Right lobe of liver (tissue), 4 donors: ENCODE measurements around the gene SOX8.

Source experiments
- POLR2A ChIP-seq: fragments of 450-650 bp; IDR thresholded peaks from one replicate; pipeline ENCODE4 v1.6.1; 2017; ENCODE audit warnings: antibody characterized with exemption, mild to moderate bottlenecking
- TF ChIP-seq, protein P1 (sequence below), 4 donors: fragments of 200-600 bp in 3 of 4; fragments of 450-650 bp in 1 of 4; IDR thresholded peaks; one replicate each; pipeline versions ENCODE4 v1.5.1 to v1.8.0; 2016 to 2022; ENCODE audit warnings: antibody characterized with exemption in 4 of 4, mild to moderate bottlenecking in 2 of 4
- donor health status: DM: no; HTN: no; CAD: no.
- donor health status: DM: no; HTN: no; CAD: no.
- donor health status: DM: no; HTN: yes; CAD: no.

DNA sequence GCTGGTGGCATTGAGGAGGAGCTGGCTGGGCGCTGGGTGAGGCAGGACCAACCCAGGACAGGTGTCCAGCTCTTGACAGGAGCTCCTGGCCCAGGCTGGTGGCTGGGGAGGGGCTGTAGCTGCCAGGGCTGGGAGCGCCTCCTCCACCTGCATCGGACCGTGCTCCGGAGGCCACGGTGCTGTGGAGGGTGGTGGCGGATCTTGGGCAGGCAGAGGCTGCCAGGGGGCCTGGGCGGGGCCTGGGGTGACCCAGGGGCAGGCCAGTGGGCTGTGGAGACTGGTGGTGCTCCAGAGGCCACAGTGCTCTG lies 32.0 kb downstream of the SOX8 start:
- TF ChIP-seq, protein P1, sequence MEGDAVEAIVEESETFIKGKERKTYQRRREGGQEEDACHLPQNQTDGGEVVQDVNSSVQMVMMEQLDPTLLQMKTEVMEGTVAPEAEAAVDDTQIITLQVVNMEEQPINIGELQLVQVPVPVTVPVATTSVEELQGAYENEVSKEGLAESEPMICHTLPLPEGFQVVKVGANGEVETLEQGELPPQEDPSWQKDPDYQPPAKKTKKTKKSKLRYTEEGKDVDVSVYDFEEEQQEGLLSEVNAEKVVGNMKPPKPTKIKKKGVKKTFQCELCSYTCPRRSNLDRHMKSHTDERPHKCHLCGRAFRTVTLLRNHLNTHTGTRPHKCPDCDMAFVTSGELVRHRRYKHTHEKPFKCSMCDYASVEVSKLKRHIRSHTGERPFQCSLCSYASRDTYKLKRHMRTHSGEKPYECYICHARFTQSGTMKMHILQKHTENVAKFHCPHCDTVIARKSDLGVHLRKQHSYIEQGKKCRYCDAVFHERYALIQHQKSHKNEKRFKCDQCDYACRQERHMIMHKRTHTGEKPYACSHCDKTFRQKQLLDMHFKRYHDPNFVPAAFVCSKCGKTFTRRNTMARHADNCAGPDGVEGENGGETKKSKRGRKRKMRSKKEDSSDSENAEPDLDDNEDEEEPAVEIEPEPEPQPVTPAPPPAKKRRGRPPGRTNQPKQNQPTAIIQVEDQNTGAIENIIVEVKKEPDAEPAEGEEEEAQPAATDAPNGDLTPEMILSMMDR (IDR thresholded peaks at IDR 0.05) = no peak
- no peak for TF ChIP-seq POLR2A
